Measurements from ENCODE around the gene CALR.

DNA sequence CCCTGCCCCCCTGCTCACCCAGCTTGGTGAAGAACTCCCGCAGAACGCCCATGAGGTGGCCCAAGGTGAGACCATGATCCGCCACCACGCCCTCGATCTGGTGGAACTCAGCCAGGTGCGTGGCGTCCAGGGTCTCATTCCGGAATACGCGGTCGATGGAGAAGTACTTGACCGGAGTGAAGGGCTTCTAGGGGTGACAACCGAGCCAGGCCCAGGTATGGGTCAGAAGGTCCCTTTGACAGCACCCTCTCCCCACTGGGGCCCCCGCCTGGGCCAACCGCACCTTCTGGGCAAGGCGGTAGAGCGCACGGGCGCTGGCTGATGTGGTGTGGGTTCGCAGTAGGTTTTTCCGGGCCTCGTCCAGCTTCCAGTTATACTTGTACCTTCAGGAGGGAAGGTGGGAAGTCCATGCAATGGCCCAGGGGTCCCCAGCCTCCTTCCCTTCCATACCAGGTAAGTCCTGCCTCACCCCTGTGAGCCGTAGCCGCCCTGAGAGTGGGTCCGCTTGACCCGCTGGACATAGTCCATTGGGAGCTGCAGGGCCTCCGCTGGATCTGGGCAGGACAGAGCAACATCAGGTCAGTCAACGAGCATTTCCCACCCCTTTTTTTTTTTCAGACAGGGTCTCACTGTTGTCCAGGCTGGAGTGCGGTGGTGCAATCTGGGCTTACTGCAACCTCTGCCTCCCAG lies 13.6 kb upstream of the CALR start:
- TF ChIP-seq, protein P1, sequence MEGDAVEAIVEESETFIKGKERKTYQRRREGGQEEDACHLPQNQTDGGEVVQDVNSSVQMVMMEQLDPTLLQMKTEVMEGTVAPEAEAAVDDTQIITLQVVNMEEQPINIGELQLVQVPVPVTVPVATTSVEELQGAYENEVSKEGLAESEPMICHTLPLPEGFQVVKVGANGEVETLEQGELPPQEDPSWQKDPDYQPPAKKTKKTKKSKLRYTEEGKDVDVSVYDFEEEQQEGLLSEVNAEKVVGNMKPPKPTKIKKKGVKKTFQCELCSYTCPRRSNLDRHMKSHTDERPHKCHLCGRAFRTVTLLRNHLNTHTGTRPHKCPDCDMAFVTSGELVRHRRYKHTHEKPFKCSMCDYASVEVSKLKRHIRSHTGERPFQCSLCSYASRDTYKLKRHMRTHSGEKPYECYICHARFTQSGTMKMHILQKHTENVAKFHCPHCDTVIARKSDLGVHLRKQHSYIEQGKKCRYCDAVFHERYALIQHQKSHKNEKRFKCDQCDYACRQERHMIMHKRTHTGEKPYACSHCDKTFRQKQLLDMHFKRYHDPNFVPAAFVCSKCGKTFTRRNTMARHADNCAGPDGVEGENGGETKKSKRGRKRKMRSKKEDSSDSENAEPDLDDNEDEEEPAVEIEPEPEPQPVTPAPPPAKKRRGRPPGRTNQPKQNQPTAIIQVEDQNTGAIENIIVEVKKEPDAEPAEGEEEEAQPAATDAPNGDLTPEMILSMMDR (IDR thresholded peaks at IDR 0.05 in 8 of 11, conservative IDR thresholded peaks at IDR 0.05 in 3 of 11): no peak
- no peak for TF ChIP-seq POLR2A (IDR thresholded peaks at IDR 0.05)

Data from spleen (tissue), 7 donors.